ENCODE measurements around the gene CELF2.

GRCh38 chr10:11184093-11184492 lies 166.4 kb downstream of the CELF2 start:
- TF ChIP-seq POLR2A (IDR thresholded peaks at IDR 0.05) = no peak
- no peak for TF ChIP-seq CTCF (IDR thresholded peaks at IDR 0.05)

All from body of pancreas (tissue), 4 donors.